ENCODE measurements around the gene CUL4B. TPM values are rescaled to one million over a fixed set of nuclear protein-coding genes. Genes with fewer than 3 reads are reported as not detected.
A peak's percentile ranks its signal among the peaks of the same experiment; 100 is the strongest.
"Not testable (repeated sequence)": the region's sequence is repeated elsewhere in the genome, so short reads cannot be mapped to it uniquely, and the experiment has no call there.

CUL4B gene
- total RNA-seq, 1 experiment from 2014 or later: 54.1 TPM

DNA sequence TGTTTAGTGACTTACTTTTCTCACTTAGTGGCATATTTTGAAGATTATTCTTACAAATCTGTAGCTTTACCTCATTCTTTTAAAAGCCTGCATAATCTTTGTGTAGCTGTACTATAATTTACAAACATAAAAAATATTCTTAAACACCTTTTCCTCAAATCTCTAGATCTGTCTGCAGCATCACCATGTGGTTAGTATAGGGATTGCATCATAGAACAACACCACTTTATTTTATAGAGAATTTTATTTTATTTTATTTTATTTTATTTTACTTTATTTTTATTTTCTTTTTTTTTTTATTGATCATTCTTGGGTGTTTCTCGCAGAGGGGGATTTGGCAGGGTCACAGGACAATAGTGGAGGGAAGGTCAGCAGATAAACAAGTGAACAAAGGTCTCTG, 85.3 kb downstream of the CUL4B start:
- H3K9me2 ChIP-seq (ENCODE audit: insufficient read depth); H4K20me1 ChIP-seq (ENCODE audit: insufficient read depth); H3K79me2 ChIP-seq (ENCODE audit: insufficient read depth, low read length); H3K27ac ChIP-seq (ENCODE audit: low read depth, low read length); POLR2A ChIA-PET; RAD21 ChIA-PET (ENCODE audit: low non-redundant PET in 1 of 2, low total read pairs in 2 of 2, uncharacterized antibody in 2 of 2, unreplicated experiment in 2 of 2); H3K9ac ChIP-seq (ENCODE audit: low read length); H3K27me3 ChIP-seq (ENCODE audit: insufficient read depth, low read length); H3K4me3 ChIP-seq (replicated peaks in 1 of 2; ENCODE audit: low read depth in 1 of 2, low read length in 2 of 2); ATAC-seq; BruUV-seq (replicated peaks); DNase-seq (ENCODE audit: low read depth, low spot score); H3K4me1 ChIP-seq (ENCODE audit: control insufficient read depth in 1 of 2, insufficient read depth in 2 of 2, low read length in 2 of 2); H3K9me3 ChIP-seq (ENCODE audit: control insufficient read depth in 1 of 2, insufficient read depth in 1 of 2, low read depth in 1 of 2, low read length in 2 of 2); H3K36me3 ChIP-seq (ENCODE audit: control insufficient read depth in 1 of 2, insufficient read depth in 2 of 2, low read length in 2 of 2); intact Hi-C loops (cut with micrococcal nuclease); H3K4me2 ChIP-seq (ENCODE audit: low read length); H2AFZ ChIP-seq (ENCODE audit: low read depth, low read length, poor library complexity, severe bottlenecking): not testable (repeated sequence)
- CTCF ChIA-PET: interaction anchor here (1.3 kb wide), 1 partner anchor 94 kb away, joined by 3 read pairs; no protein-coding TSS in a partner anchor
- TF ChIP-seq CEBPB (IDR thresholded peaks at IDR 0.05; ENCODE audit: low read depth) (0 out of 2 replicates have a peak, but pooled peaks have one; percentile 25), RAD21 (IDR thresholded peaks at IDR 0.05; ENCODE audit: low read depth) (peak; percentile 50)
- TF ChIP-seq, protein P1, sequence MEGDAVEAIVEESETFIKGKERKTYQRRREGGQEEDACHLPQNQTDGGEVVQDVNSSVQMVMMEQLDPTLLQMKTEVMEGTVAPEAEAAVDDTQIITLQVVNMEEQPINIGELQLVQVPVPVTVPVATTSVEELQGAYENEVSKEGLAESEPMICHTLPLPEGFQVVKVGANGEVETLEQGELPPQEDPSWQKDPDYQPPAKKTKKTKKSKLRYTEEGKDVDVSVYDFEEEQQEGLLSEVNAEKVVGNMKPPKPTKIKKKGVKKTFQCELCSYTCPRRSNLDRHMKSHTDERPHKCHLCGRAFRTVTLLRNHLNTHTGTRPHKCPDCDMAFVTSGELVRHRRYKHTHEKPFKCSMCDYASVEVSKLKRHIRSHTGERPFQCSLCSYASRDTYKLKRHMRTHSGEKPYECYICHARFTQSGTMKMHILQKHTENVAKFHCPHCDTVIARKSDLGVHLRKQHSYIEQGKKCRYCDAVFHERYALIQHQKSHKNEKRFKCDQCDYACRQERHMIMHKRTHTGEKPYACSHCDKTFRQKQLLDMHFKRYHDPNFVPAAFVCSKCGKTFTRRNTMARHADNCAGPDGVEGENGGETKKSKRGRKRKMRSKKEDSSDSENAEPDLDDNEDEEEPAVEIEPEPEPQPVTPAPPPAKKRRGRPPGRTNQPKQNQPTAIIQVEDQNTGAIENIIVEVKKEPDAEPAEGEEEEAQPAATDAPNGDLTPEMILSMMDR (IDR thresholded peaks at IDR 0.05 in 2 of 3, conservative IDR thresholded peaks at IDR 0.05 in 1 of 3; ENCODE audit: borderline replicate concordance in 1 of 3, insufficient read depth in 1 of 3, low read depth in 2 of 3, low read length in 2 of 3): peak in 2 of 3 experiments; percentile 25 to 41; a peak in 3 of 6 replicates

Other genes with a start within 250 kb of the CUL4B start
- not detected for gene TMEM255A, start 249.5 kb downstream of the CUL4B start, total RNA-seq (2021; ENCODE audit: unreplicated experiment)
- not detected for gene ATP1B4, start 198.9 kb downstream of the CUL4B start, total RNA-seq (2021; ENCODE audit: unreplicated experiment)
- gene LAMP2, start 91.7 kb downstream of the CUL4B start, total RNA-seq (2021; ENCODE audit: unreplicated experiment): 41.1 TPM
- gene MCTS1, start 43.1 kb upstream of the CUL4B start, total RNA-seq (2021; ENCODE audit: unreplicated experiment): 49.5 TPM
- 15.4 TPM for gene C1GALT1C1, start 69.1 kb upstream of the CUL4B start, total RNA-seq (2021; ENCODE audit: unreplicated experiment)

All from HCT116 (cell line).